ENCODE results near the gene FGD4. TPM values are rescaled to one million over a fixed set of nuclear protein-coding genes. Genes with fewer than 3 reads are reported as not detected.

The FGD4 gene
- total RNA-seq, 1 experiment from 2014 or later: 54.3 TPM

DNA sequence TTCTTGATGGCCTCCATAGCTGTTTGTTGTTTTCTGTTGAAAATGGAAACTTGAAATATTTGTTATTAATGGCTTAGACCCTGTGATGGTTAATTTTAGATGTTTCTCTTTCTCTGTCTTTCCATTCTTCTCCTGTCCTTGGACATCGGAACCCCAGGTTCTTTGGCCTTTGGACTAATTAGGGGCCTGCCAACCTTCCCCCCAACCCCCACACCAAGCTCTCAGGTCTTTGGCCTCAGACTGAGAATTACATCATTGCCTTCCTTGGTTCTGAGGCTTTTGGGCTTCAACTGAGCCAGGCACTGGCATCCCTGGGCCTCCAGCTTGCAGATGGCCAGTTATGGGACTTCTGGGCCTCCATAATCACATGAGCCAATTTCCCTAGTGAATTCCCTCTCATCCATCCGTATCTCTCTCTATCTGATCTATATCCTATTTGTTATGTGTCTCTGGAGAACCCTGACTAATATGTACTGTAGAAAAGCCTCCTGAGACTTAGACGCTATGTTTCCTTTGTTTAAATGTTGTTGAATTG lies 71.6 kb downstream of the FGD4 start:
- Histone ChIP-seq H3K14ac (ENCODE audit: insufficient read depth, low read length) (no peak overlapping the region), H3K4ac (ENCODE audit: low read depth, low read length) (no peak overlapping the region), H2BK15ac (ENCODE audit: low read depth, low read length) (no peak overlapping the region), H3K18ac (ENCODE audit: insufficient read length, low read depth, low read length) (no peak overlapping the region), H2BK120ac (ENCODE audit: low read depth, low read length, poor library complexity, severe bottlenecking) (no peak overlapping the region), H4K8ac (replicated peaks; ENCODE audit: insufficient read length, low read depth, low read length) (no peak overlapping the region), H3T11ph (ENCODE audit: low read length) (no peak overlapping the region), H2BK12ac (ENCODE audit: insufficient read length, low read depth, low read length) (no peak overlapping the region), H4K5ac (ENCODE audit: insufficient read length, low read depth, low read length) (no peak overlapping the region), H3K27ac (ENCODE audit: insufficient read length, low read depth, low read length) (no peak overlapping the region), H2BK20ac (ENCODE audit: low read depth, low read length, poor library complexity, severe bottlenecking) (no peak overlapping the region), H3K9me3 (ENCODE audit: control insufficient read depth, low read depth, low read length) (no peaks in the 10 kb centered on the region), H2BK5ac (ENCODE audit: insufficient read length, low read length) (no peak overlapping the region), H4K20me1 (ENCODE audit: control insufficient read depth, insufficient read depth, insufficient read length) (no peaks in the 10 kb centered on the region), H3K4me2 (ENCODE audit: insufficient read depth, insufficient read length, low read length) (no peak overlapping the region), H3K56ac (ENCODE audit: insufficient read length, low read depth, low read length) (no peak overlapping the region), H3K4me1 (ENCODE audit: insufficient read depth, low read length) (no peaks in the 10 kb centered on the region; the same call in 1 of the 2 replicates), H2AFZ (ENCODE audit: low read length) (no peak overlapping the region), H3K9ac (ENCODE audit: extremely low read depth, insufficient read length, low read length) (no peak overlapping the region), H3K79me1 (ENCODE audit: insufficient read depth, low read depth, low read length, poor library complexity, severe bottlenecking) (peaks cover 13% of the 10 kb centered on the region), H3K23ac (ENCODE audit: insufficient read length, low read depth, low read length) (no peak overlapping the region), H3K79me2 (ENCODE audit: insufficient read depth, low read length) (peaks cover 8% of the 10 kb centered on the region; the same call in 1 of the 2 replicates), H3K23me2 (ENCODE audit: insufficient read length, low read depth, low read length, poor library complexity, severe bottlenecking) (no peaks in the 10 kb centered on the region), H4K91ac (ENCODE audit: insufficient read length, low read depth, low read length) (no peak overlapping the region), H2AK5ac (ENCODE audit: insufficient read length, low read length) (no peak overlapping the region), H3K27me3 (ENCODE audit: insufficient read depth, low read length) (no peaks in the 10 kb centered on the region)
- Mint-ChIP-seq H3K4me1 (peaks cover 4 to 11% of the 10 kb centered on the region in 2 experiments; a peak in 3 of 4 replicates), H3K9me3 (no peaks in the 10 kb centered on the region; a peak in 2 of 5 replicates), H3K27me3 (ENCODE audit: low read depth) (no peaks in the 10 kb centered on the region; the same call in 1 of the 2 replicates), H3K4me3 (no peak overlapping the region), H3K36me3 (ENCODE audit: insufficient read depth in 1 of 3, low read depth in 3 of 3) (peaks cover 26 to 57% (median 37%) of the 10 kb centered on the region in 3 experiments), H3K27ac (peak overlapping the region; percentile 2 to 82 (median 64); a peak in 4 of 7 replicates)
- TF ChIP-seq, protein P1, sequence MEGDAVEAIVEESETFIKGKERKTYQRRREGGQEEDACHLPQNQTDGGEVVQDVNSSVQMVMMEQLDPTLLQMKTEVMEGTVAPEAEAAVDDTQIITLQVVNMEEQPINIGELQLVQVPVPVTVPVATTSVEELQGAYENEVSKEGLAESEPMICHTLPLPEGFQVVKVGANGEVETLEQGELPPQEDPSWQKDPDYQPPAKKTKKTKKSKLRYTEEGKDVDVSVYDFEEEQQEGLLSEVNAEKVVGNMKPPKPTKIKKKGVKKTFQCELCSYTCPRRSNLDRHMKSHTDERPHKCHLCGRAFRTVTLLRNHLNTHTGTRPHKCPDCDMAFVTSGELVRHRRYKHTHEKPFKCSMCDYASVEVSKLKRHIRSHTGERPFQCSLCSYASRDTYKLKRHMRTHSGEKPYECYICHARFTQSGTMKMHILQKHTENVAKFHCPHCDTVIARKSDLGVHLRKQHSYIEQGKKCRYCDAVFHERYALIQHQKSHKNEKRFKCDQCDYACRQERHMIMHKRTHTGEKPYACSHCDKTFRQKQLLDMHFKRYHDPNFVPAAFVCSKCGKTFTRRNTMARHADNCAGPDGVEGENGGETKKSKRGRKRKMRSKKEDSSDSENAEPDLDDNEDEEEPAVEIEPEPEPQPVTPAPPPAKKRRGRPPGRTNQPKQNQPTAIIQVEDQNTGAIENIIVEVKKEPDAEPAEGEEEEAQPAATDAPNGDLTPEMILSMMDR (conservative IDR thresholded peaks at IDR 0.05): no peak
- WGBS (ENCODE audit: extremely low coverage, insufficient read length, low lambda C conversion rate): no CpG with 5 or more reads among the region's 3 CpGs
- DNase-seq: no peak
